Left forelimb (tissue), 1 donor: ENCODE measurements around the gene SYT11.
"Not testable (repeated sequence)": the region's sequence is repeated elsewhere in the genome, so short reads cannot be mapped to it uniquely, and the experiment has no call there.

ENCODE experiments used
- DNase-seq: peaks from one replicate; pipeline ENCODE4 v3.0.0-alpha.2; 2018; ENCODE audit warnings: low spot score

SYT11 gene, protein sequence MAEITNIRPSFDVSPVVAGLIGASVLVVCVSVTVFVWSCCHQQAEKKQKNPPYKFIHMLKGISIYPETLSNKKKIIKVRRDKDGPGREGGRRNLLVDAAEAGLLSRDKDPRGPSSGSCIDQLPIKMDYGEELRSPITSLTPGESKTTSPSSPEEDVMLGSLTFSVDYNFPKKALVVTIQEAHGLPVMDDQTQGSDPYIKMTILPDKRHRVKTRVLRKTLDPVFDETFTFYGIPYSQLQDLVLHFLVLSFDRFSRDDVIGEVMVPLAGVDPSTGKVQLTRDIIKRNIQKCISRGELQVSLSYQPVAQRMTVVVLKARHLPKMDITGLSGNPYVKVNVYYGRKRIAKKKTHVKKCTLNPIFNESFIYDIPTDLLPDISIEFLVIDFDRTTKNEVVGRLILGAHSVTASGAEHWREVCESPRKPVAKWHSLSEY

GRCh38 chr1:155859234-155859829 lies at the start of gene SYT11:
Gene SYT11, plus strand, starts transcription at chr1:155859567. Its CDS starts 195 bp downstream, at chr1:155859762.
- DNase-seq = peak; percentile 93

- DNase-seq = no peak
Measured at GRCh38 chr1:155812878-155813277, 46.5 kb upstream of the SYT11 start.

GRCh38 chr1:155813672-155814071 lies 45.7 kb upstream of the SYT11 start:
- no peak for DNase-seq

GRCh38 chr1:155816351-155816750 lies 43.0 kb upstream of the SYT11 start:
- DNase-seq = no peak

DNA sequence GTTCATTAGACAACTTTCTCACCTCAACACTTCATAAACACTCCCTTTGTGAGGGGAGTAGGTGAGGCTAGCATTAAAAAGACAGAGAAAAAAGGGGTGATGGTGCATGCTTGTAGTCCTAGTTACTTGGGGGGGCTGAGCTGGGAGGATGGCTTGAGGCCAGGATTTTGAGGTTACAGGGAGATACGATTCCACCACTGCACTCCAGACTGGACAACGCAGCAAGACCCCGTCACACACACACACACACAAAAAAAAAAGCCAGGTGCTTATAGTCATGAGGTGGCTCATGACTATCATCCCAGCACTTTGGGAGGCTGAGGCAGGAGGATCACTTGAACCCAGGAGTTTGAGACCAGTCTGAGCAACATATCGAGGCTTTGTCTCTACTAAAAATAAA lies 31.9 kb upstream of the SYT11 start:
- no peak for DNase-seq

- no peak for DNase-seq
Measured at GRCh38 chr1:155831279-155831976, 27.9 kb upstream of the SYT11 start.

DNA sequence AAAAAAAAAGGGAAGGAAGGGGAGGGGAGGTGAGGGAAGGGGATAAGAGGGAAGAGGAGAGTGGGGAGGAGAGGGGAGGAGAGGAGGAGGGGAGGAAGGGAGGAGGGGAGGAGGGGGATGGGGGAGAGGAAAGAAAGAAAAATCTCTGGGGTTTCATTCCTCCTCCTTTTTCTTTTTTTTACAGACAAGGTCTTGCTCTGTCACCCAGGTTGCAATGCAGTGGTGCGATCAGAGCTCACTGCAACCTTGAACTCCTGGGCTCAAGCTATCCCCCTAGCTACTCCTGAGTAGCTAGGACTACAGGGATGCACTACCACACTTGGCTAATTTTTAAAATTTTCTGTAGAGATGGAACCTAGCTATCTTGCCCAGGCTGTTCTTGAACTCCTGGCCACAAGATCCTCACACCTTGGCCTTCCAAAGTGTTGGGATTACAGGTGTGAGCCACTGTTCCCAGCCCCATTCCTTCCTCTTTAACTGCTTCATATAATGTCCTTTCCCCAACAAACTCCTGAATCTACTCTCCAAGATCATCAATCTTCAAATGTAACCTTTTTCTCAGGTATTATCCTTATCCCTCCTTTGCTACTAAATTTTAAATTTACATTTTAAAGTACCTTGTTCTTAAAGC lies 25.6 kb upstream of the SYT11 start:
- no peak for DNase-seq

GRCh38 chr1:155834296-155834926 lies 25.0 kb upstream of the SYT11 start:
- no peak for DNase-seq

DNA sequence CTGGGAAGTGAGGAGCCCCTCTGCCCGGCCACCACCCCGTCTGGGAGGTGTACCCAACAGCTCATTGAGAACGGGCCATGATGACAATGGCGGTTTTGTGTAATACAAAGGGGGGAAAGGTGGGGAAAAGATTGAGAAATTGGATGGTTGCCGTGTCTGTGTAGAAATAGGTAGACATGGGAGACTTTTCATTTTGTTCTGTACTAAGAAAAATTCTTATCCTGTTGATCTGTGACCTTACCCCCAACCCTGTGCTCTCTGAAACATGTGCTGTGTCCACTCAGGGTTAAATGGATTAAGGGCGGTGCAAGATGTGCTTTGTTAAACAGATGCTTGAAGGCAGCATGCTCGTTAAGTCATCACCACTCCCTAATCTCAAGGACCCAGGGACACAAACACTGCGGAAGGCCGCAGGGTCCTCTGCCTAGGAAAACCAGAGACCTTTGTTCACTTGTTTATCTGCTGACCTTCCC lies 24.4 kb upstream of the SYT11 start:
- DNase-seq = not testable (repeated sequence)

DNA sequence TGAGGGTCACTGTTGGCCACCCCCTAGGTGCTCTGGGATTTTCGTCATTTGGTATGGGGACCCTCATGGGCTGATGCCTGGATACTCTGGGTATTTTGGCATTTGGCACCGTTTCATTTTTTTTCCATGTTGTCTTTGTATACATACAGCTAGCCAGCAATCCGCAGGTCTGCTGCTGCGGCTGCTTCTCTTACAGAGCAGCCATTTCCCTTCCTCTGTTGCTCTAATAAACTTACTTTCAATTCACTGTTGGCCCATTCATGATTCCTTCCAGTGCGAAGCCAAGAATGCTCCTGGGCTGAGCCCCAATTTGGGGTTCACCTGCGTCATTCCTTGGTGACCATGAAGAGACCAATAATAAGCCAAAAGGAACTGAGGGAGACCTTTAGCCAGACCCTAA lies 23.8 kb upstream of the SYT11 start:
- no peak for DNase-seq

- no peak for DNase-seq
Measured at GRCh38 chr1:155840386-155840785, 19.0 kb upstream of the SYT11 start.

- no peak for DNase-seq
Measured at GRCh38 chr1:155844860-155845421, 14.4 kb upstream of the SYT11 start.

- no peak for DNase-seq
Measured at GRCh38 chr1:155847823-155848529, 11.4 kb upstream of the SYT11 start.

- DNase-seq = no peak
Measured at GRCh38 chr1:155850345-155850744, 9.0 kb upstream of the SYT11 start.

- no peak for DNase-seq
Measured at GRCh38 chr1:155856257-155856974, 3.0 kb upstream of the SYT11 start.

DNA sequence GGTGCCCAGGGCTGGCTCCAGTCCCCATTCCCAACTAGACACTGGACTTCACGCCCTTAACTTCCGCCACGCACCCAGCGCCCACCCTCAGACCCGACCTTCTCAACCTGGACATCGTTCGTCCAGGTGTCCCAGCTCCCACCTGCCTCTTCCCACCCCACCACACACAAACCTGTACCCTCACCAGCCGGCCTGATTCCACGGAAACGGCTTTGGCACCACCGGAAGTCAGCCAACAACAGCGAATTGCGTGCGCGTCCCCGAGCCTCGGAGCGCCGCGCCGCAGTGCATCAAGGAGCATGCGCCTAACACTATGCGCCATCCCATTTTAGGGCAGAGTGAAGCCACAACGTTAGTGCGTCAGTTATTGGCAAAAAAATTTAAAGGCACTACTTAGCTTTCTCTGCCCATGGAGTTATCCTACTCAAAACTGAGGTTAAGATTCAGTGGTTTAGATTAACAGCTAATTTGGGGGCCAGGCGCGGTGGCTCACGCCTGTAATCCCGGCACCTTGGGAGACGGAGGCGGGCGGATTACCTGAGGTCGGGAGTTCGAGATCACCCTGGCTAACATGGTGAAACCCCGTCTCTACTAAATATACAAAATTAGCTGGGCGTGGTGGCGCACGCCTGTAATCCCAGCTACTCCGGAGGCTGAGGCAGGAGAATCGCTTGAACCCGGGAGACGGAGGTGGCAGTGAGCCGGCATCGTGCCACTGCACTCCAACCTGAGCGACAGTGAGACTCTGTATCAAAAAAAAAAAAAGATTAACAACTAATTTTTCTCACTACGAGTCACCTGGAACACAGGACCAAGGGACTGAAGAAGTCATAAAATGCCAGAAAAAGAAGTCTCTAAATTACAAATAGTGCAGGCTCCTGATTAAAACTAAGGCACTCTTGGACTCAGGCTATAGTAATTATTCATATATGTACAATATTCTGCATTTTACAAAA lies 2.1 kb upstream of the SYT11 start, which contains the start of gene GON4L:
GON4L (minus strand) TSS at position 240 of the 956 bp plus-strand sequence. CDS start 3,434 bp downstream, outside the sequence.
- peak; percentile 90 for DNase-seq

DNA sequence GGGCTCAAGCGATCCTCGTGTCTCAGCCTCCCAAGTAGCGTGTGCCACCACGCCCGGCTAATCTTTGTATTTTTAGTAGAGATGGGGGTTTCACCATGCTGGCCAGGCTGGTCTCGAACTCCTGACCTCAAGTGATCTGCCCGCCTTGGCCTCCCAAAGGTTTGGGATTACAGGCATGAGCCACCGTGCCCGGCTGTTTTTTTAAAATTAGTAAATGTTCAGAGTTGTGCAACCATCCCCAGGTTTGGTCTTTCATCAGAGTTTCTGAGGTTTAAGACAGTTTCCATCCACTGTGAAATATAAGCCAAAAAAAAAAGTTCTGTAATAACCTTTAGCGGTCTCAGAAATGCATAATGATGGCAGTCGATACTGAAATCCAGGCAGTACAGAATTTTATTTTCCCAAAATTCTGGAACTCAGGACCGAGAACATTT lies 550 bp upstream of the SYT11 start:
- no peak for DNase-seq
